IMR-90 (cell line): ENCODE measurements around the gene SCYL2. TPM values are rescaled to one million over a fixed set of nuclear protein-coding genes. Genes with fewer than 3 reads are reported as not detected.

Source experiments
- ATAC-seq: fragments of 200-7000 bp; cut with Tn5 transposase; 2 replicates; pipeline ENCODE4 v1.9.1; 2020; ENCODE audit warnings: low read depth, mild to moderate bottlenecking, moderate library complexity
- BruUV-seq: library from RNA; stranded (reverse); fragments of 400-500 nt; replicated peaks from 2 replicates; lab custom pipeline; 2021; lab: Mats Ljungman, UMichigan
- CTCF ChIA-PET: fragments of 300-600 bp; formaldehyde crosslinking; extraction: SDS; loops from one replicate; lab custom pipeline; 2021; ENCODE audit warnings: antibody characterized with exemption; lab: Yijun Ruan, JAX
- POLR2A ChIA-PET: fragments of 300-600 bp; sonication (Branson Sonifier 250); formaldehyde crosslinking; loops from one replicate; lab custom pipeline; 2022; ENCODE audit warnings: antibody characterized with exemption; ENCODE audit not compliant: unreplicated experiment; lab: Charles Lee
- DNase-seq: peaks from one replicate; pipeline ENCODE4 v3.0.0; 2013
- H2AFZ ChIP-seq: replicated peaks from 2 replicates; pipeline ENCODE3; 2013; ENCODE audit warnings: low read length, mild to moderate bottlenecking; ENCODE audit not compliant: poor library complexity
- H2AK5ac ChIP-seq: 2 replicates; pipeline ENCODE4 v1.6.1; 2013; ENCODE audit warnings: low read depth, low read length, inconsistent platforms
- H2AK9ac ChIP-seq: replicated peaks from 2 replicates; pipeline ENCODE3; 2013; ENCODE audit warnings: mild to moderate bottlenecking, low read depth, low read length, moderate library complexity; ENCODE audit not compliant: poor library complexity
- H2BK120ac ChIP-seq: 2 replicates; pipeline ENCODE4 v1.6.1; 2013; ENCODE audit warnings: low read depth, low read length, inconsistent platforms
- H2BK15ac ChIP-seq: 3 replicates; pipeline ENCODE4 v1.6.1; 2013; ENCODE audit warnings: low read depth, low read length, inconsistent platforms
- H2BK20ac ChIP-seq: 2 replicates; pipeline ENCODE4 v1.6.1; 2013; ENCODE audit warnings: low read depth, mild to moderate bottlenecking, inconsistent platforms, low read length, moderate library complexity
- H2BK5ac ChIP-seq: 2 replicates; pipeline ENCODE4 v1.6.1; 2013; ENCODE audit warnings: mild to moderate bottlenecking, low read depth, low read length, inconsistent platforms; ENCODE audit not compliant: poor library complexity, severe bottlenecking
- H3K14ac ChIP-seq: replicated peaks from 2 replicates; pipeline ENCODE4 v1.6.1; 2013; ENCODE audit warnings: low read depth, low read length, inconsistent platforms
- H3K18ac ChIP-seq: 2 replicates; pipeline ENCODE4 v1.6.1; 2013; ENCODE audit warnings: low read depth, low read length, control low read depth
- H3K23ac ChIP-seq: 2 replicates; pipeline ENCODE4 v1.6.1; 2013; ENCODE audit warnings: low read depth, low read length, inconsistent platforms
- H3K27ac ChIP-seq: 2 replicates; pipeline ENCODE4 v1.5.1; 2013; ENCODE audit warnings: mild to moderate bottlenecking, control low read depth, low read length; ENCODE audit not compliant: insufficient read depth
- H3K27me3 ChIP-seq: 2 replicates; pipeline ENCODE4 v1.6.1; 2013; ENCODE audit warnings: low read length; ENCODE audit not compliant: control insufficient read depth, insufficient read depth
- H3K36me3 ChIP-seq: 2 replicates; pipeline ENCODE4 v1.6.1; 2013; ENCODE audit warnings: low read length, mixed read lengths; ENCODE audit not compliant: control insufficient read depth, insufficient read depth
- H3K4ac ChIP-seq: 2 replicates; pipeline ENCODE4 v1.6.1; 2013; ENCODE audit warnings: low read depth, low read length, inconsistent platforms
- H3K4me1 ChIP-seq: 2 replicates; pipeline ENCODE4 v1.6.1; 2013; ENCODE audit warnings: low read length, mixed read lengths; ENCODE audit not compliant: control insufficient read depth, insufficient read depth
- H3K4me2 ChIP-seq: 2 replicates; pipeline ENCODE4 v1.6.1; 2013; ENCODE audit warnings: low read depth, mild to moderate bottlenecking, control low read depth, low read length, moderate library complexity
- H3K4me3 ChIP-seq: 2 replicates; pipeline ENCODE4 v1.5.1; 2013; ENCODE audit warnings: low read depth, mild to moderate bottlenecking, control low read depth, low read length, moderate library complexity; ENCODE audit not compliant: insufficient read depth
- H3K56ac ChIP-seq: 2 replicates; pipeline ENCODE4 v1.6.1; 2013; ENCODE audit warnings: low read length, inconsistent platforms; ENCODE audit not compliant: insufficient read depth; ENCODE audit errors: extremely low read depth
- H3K79me1 ChIP-seq, 2 experiments: 2 replicates each; pipeline ENCODE4 v1.6.1; 2013; ENCODE audit warnings: low read length in 2 of 2, inconsistent platforms in 1 of 2, low read depth in 1 of 2
- H3K9ac ChIP-seq: 2 replicates; pipeline ENCODE4 v1.6.1; 2013; ENCODE audit warnings: low read depth, low read length, control low read depth
- H3K9me1 ChIP-seq: 2 replicates; pipeline ENCODE4 v1.6.1; 2013; ENCODE audit warnings: low read length, inconsistent platforms; ENCODE audit not compliant: insufficient read depth
- H3K9me3 ChIP-seq: 2 replicates; pipeline ENCODE4 v1.6.1; 2013; ENCODE audit warnings: low read length; ENCODE audit not compliant: control insufficient read depth, insufficient read depth
- H4K20me1 ChIP-seq: 2 replicates; pipeline ENCODE4 v1.6.1; 2013; ENCODE audit warnings: low read length, inconsistent platforms; ENCODE audit not compliant: insufficient read depth
- H4K5ac ChIP-seq: 2 replicates; pipeline ENCODE4 v1.6.1; 2013; ENCODE audit warnings: mild to moderate bottlenecking, low read depth, low read length, control low read depth
- H4K8ac ChIP-seq, 2 experiments: 2 replicates each; pipeline ENCODE4 v1.6.1; 2013; ENCODE audit warnings: low read depth in 2 of 2, low read length in 2 of 2, control low read depth in 1 of 2, inconsistent platforms in 1 of 2
- H4K91ac ChIP-seq: 2 replicates; pipeline ENCODE4 v1.6.1; 2013; ENCODE audit warnings: low read depth, low read length, inconsistent platforms; ENCODE audit not compliant: insufficient read depth
- BHLHE40 ChIP-seq: fragments of 150-350 bp; IDR thresholded peaks from 2 replicates; pipeline ENCODE4 v1.6.1; 2016; ENCODE audit warnings: mild to moderate bottlenecking, low read depth, low read length
- CEBPB ChIP-seq: IDR thresholded peaks from 2 replicates; pipeline ENCODE4 v1.6.1; 2012; ENCODE audit warnings: low read depth, low read length, improper control_type of control experiment
- CHD1 ChIP-seq: IDR thresholded peaks from 2 replicates; pipeline ENCODE4 v1.6.1; 2012; ENCODE audit warnings: low read depth, low read length, improper control_type of control experiment
- ELK1 ChIP-seq: fragments of 150-350 bp; IDR thresholded peaks from 2 replicates; pipeline ENCODE4 v1.6.1; 2016; ENCODE audit warnings: low read depth, mild to moderate bottlenecking, low read length, moderate library complexity, borderline replicate concordance
- FOS ChIP-seq: fragments of 150-350 bp; IDR thresholded peaks from 2 replicates; pipeline ENCODE4 v1.6.1; 2016; ENCODE audit warnings: low read depth, low read length
- MAFK ChIP-seq: IDR thresholded peaks from 2 replicates; pipeline ENCODE4 v1.6.1; 2012; ENCODE audit warnings: low read depth, low read length, improper control_type of control experiment
- MAZ ChIP-seq: IDR thresholded peaks from 2 replicates; pipeline ENCODE4 v1.6.1; 2012; ENCODE audit warnings: low read depth, mild to moderate bottlenecking, low read length, improper control_type of control experiment, moderate library complexity, borderline replicate concordance
- MXI1 ChIP-seq: IDR thresholded peaks from 2 replicates; pipeline ENCODE4 v1.6.1; 2012; ENCODE audit warnings: low read depth, mild to moderate bottlenecking, low read length, moderate library complexity, borderline replicate concordance
- NFE2L2 ChIP-seq: fragments of 150-350 bp; IDR thresholded peaks from 2 replicates; pipeline ENCODE4 v1.6.1; 2016; ENCODE audit warnings: low read depth, mild to moderate bottlenecking, low read length
- RAD21 ChIP-seq: IDR thresholded peaks from 2 replicates; pipeline ENCODE4 v1.6.1; 2012; ENCODE audit warnings: low read length, improper control_type of control experiment
- RCOR1 ChIP-seq: IDR thresholded peaks from 2 replicates; pipeline ENCODE4 v1.6.1; 2012; ENCODE audit warnings: mild to moderate bottlenecking, low read length, improper control_type of control experiment; ENCODE audit not compliant: insufficient replicate concordance
- RFX5 ChIP-seq: IDR thresholded peaks from 2 replicates; pipeline ENCODE4 v1.8.0; 2012; ENCODE audit warnings: low read depth, mild to moderate bottlenecking, low read length, moderate library complexity
- SMC3 ChIP-seq: fragments of 150-350 bp; IDR thresholded peaks from 2 replicates; pipeline ENCODE4 v1.6.1; 2016; ENCODE audit warnings: low read depth, mild to moderate bottlenecking, antibody characterized with exemption, low read length, moderate library complexity
- WGBS, 2 experiments: methylation state at CpG; one replicate each; pipeline versions ENCODE4 v1.1.5 to v1.1.7; 2013; ENCODE audit warnings: missing lambda C conversion rate in 2 of 2; ENCODE audit not compliant: insufficient read length in 1 of 2; ENCODE audit errors: extremely low coverage in 2 of 2; 5-methylcytosine and 5-hydroxymethylcytosine counted together
- dilution Hi-C: fragments of 300-500 bp; cut with HindIII; formaldehyde crosslinking; loops from one replicate; pipeline ENCODE4 v1.14.3; 2018; ENCODE audit warnings: low sequenced_read_pairs; ENCODE audit not compliant: unreplicated experiment
- in situ Hi-C: fragments of 300-500 bp; cut with MboI; formaldehyde crosslinking; loops from 3 replicates; pipeline ENCODE4 v1.14.3; 2019; ENCODE audit warnings: low sequenced_read_pairs, inconsistent platforms, mixed read lengths
- intact Hi-C: fragments of 100-400 bp; cut with micrococcal nuclease; formaldehyde crosslinking; loops from 2 replicates; pipeline ENCODE4 v1.10.0; 2022
- polyA plus RNA-seq, 3 experiments: library from polyadenylated mRNA; depleted of rRNA; stranded (reverse); fragments of >200 nt; gene quantifications; 2 replicates each; pipeline ENCODE4 v1.2.3, GENCODE V29; 2012; ENCODE audit warnings: low replicate concordance in 1 of 3
- total RNA-seq: library from RNA; depleted of rRNA; stranded (reverse); fragments of >200 nt; gene quantifications from 2 replicates; pipeline ENCODE4 v1.2.3, GENCODE V29; 2012
- TF ChIP-seq, protein P1 (sequence below): fragments of 150-350 bp; IDR thresholded peaks from 2 replicates; pipeline ENCODE4 v1.6.1; 2017; ENCODE audit warnings: mild to moderate bottlenecking, antibody characterized with exemption, low read length, low read depth

SCYL2 gene
- total and polyA plus RNA-seq, 2 of the 4 experiments (the other 2 are of a cell fraction), result 15.3 to 52.0 TPM

GRCh38 chr12:100243137-100243536, 23.8 kb upstream of the SCYL2 start:
- DNase-seq (no peak), ATAC-seq (no peak)
- Histone ChIP-seq H2BK15ac (no peak overlapping the region), H3K4me3 (no peak overlapping the region), H4K20me1 (no peaks in the 10 kb centered on the region), H3K9me3 (no peaks in the 10 kb centered on the region), H2AFZ (no peak overlapping the region), H3K79me1 (no peaks in the 10 kb centered on the region), H3K4me2 (no peak overlapping the region), H3K18ac (no peak overlapping the region), H3K9me1 (no peaks in the 10 kb centered on the region), H3K23ac (no peak overlapping the region), H3K4ac (no peak overlapping the region), H4K8ac (no peak overlapping the region), H3K27me3 (no peaks in the 10 kb centered on the region), H3K9ac (no peak overlapping the region), H2BK5ac (no peak overlapping the region), H4K5ac (no peak overlapping the region), H3K27ac (no peak overlapping the region), H2AK9ac (no peak overlapping the region), H3K4me1 (no peaks in the 10 kb centered on the region), H3K14ac (no peak overlapping the region), H2BK120ac (no peak overlapping the region), H2BK20ac (no peak overlapping the region), H2AK5ac (no peak overlapping the region), H4K91ac (no peak overlapping the region), H3K56ac (no peak overlapping the region), H3K36me3 (no peaks in the 10 kb centered on the region)
- 54 to 100% methylated on average over 1 to 2 of the region's 5 CpGs for WGBS, 2 experiments
- BruUV-seq, result no TSS peak
- intact Hi-C loops, result loop anchor here (10.0 kb wide), 1 partner anchor 1678 kb away; no protein-coding TSS in a partner anchor
- ChIA-PET POLR2A (no interaction called here), CTCF (no interaction called here)
- dilution Hi-C loops, result no loop called here
- in situ Hi-C loops, result loop anchor here (5.0 to 10.0 kb wide), 2 partner anchors 309 to 492 kb away; no protein-coding TSS in a partner anchor
- TF ChIP-seq MAFK (no peak), SMC3 (no peak), FOS (no peak), RFX5 (no peak), RAD21 (no peak), ELK1 (no peak), CHD1 (no peak), MAZ (no peak), MXI1 (no peak), BHLHE40 (no peak), RCOR1 (no peak), NFE2L2 (no peak), CEBPB (no peak)
- TF ChIP-seq, protein P1, sequence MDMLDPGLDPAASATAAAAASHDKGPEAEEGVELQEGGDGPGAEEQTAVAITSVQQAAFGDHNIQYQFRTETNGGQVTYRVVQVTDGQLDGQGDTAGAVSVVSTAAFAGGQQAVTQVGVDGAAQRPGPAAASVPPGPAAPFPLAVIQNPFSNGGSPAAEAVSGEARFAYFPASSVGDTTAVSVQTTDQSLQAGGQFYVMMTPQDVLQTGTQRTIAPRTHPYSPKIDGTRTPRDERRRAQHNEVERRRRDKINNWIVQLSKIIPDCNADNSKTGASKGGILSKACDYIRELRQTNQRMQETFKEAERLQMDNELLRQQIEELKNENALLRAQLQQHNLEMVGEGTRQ, result no peak
